ENCODE results near the gene ARHGAP24.

DNA sequence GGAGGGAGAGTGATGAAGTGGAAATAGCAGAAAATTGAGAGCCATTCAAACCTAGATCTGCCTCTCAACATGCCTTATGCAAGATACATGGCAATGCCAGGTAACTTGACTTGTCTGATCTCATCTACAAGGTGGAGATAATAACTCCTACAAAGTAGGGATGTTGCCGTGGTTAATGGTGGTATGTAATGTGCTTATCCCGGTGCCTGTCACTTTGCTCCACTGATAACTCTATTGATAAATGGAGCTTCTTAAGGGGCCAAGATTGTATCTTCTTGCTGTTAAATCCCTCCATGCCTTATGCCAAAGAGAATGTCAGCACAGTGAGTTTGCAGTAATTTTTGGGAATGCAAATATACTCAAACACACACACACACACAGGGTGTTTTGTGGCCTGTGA lies 529.1 kb downstream of the ARHGAP24 start:
- TF ChIP-seq, protein P1, sequence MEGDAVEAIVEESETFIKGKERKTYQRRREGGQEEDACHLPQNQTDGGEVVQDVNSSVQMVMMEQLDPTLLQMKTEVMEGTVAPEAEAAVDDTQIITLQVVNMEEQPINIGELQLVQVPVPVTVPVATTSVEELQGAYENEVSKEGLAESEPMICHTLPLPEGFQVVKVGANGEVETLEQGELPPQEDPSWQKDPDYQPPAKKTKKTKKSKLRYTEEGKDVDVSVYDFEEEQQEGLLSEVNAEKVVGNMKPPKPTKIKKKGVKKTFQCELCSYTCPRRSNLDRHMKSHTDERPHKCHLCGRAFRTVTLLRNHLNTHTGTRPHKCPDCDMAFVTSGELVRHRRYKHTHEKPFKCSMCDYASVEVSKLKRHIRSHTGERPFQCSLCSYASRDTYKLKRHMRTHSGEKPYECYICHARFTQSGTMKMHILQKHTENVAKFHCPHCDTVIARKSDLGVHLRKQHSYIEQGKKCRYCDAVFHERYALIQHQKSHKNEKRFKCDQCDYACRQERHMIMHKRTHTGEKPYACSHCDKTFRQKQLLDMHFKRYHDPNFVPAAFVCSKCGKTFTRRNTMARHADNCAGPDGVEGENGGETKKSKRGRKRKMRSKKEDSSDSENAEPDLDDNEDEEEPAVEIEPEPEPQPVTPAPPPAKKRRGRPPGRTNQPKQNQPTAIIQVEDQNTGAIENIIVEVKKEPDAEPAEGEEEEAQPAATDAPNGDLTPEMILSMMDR (conservative IDR thresholded peaks at IDR 0.05 in 1 of 2, IDR thresholded peaks at IDR 0.05 in 1 of 2; ENCODE audit: extremely low read depth in 1 of 2, insufficient read depth in 1 of 2, low read depth in 1 of 2, low read length in 2 of 2) = no peak
- TF ChIP-seq EZH2 (IDR thresholded peaks at IDR 0.05; ENCODE audit: borderline replicate concordance, low read length) = no peak

Data from mammary epithelial cell (primary cell).